Daoy (cell line): ENCODE measurements around the gene TIFAB. TPM values are rescaled to one million over a fixed set of nuclear protein-coding genes. Genes with fewer than 3 reads are reported as not detected.
"Not testable (repeated sequence)": the region's sequence is repeated elsewhere in the genome, so short reads cannot be mapped to it uniquely, and the experiment has no call there.

ENCODE experiments used
- DNase-seq: peaks from one replicate; pipeline ENCODE4 v3.0.0-alpha.2; 2015; ENCODE audit warnings: low read depth
- total RNA-seq: library from RNA; depleted of rRNA; stranded (reverse); fragments of >200 nt; shearing (Covaris generic); gene quantifications from 2 replicates; pipeline ENCODE4 v1.2.3, GENCODE V29; 2014; rRNA removed

The TIFAB gene, protein sequence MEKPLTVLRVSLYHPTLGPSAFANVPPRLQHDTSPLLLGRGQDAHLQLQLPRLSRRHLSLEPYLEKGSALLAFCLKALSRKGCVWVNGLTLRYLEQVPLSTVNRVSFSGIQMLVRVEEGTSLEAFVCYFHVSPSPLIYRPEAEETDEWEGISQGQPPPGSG
- not detected in 2 replicates for total RNA-seq

GRCh38 chr5:135452321-135453030, at the start of gene TIFAB:
TIFAB (minus strand) TSS chr5:135452351; CDS start chr5:135449939, 2,412 bp downstream.
- no peak for DNase-seq

- DNase-seq, result no peak
Observed at GRCh38 chr5:135498637-135498995, 46.5 kb upstream of the TIFAB start.

GRCh38 chr5:135497971-135498636, 46.0 kb upstream of the TIFAB start:
- DNase-seq, result no peak

DNA sequence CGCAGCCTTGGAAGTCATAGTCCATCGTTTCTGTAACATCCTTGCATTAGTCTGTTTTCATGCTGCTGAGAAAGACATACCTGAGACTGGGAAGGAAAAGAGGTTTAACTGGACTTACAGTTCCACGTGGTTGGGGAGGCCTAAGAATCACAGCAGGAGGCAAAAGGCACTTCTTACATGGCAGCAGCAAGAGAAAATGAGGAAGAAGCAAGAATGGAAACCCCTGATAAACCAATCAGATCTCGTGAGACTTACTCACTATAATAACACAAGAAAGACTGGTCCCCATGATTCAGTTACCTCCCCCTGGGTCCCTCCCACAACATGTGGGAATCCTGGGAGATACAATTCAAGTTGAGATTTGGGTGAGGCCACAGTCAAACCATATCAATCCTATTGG, 43.4 kb upstream of the TIFAB start:
- DNase-seq, result not testable (repeated sequence)

GRCh38 chr5:135494196-135494595, 42.0 kb upstream of the TIFAB start:
- DNase-seq, result no peak

DNA sequence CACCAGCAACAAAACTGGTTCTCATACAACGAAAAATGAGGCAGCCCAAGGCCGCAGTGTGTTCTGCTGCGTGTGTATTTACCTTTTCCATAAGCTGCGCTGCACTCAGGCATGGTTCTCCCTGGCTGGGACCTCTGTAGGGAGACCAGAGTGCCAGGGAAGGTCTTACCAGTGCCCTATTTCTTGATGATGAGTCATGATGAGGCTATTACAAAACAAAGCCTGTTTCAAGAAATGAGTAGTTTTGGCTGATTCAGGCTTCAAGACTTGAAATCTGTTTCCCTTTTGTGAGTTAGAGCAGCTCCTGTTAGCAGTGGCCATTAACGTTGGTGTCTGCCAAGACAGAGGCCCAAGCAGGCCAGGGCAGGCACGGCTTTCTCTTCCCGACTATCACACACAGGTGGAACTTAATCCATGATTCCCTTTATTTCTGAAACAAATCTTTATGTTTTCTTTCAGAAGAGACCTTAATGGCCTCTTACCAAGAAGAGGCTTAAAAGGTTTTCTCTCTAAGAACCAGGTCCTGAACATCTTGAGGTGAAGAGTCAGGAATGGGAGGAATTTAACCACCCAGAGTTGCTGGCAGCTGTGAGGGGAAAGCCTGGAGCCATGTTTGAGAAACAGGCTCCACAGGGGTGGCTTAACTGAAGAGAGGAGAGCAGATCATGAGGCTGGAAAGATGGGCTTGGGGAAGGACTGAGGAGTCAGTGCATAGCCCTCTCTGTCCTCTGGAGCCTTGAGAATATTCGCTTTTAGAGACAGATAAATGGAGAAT, 41.4 kb upstream of the TIFAB start:
- peak; percentile 82 for DNase-seq

GRCh38 chr5:135492319-135492626, 40.1 kb upstream of the TIFAB start:
- DNase-seq, result peak; percentile 24

GRCh38 chr5:135491552-135492318, 39.6 kb upstream of the TIFAB start:
- DNase-seq, result peak; percentile 66

- DNase-seq, result no peak
Observed at GRCh38 chr5:135491038-135491551, 38.9 kb upstream of the TIFAB start.

- no peak for DNase-seq
Observed at GRCh38 chr5:135490245-135491037, 38.3 kb upstream of the TIFAB start.

GRCh38 chr5:135489466-135490244, 37.5 kb upstream of the TIFAB start:
- DNase-seq, result no peak

DNA sequence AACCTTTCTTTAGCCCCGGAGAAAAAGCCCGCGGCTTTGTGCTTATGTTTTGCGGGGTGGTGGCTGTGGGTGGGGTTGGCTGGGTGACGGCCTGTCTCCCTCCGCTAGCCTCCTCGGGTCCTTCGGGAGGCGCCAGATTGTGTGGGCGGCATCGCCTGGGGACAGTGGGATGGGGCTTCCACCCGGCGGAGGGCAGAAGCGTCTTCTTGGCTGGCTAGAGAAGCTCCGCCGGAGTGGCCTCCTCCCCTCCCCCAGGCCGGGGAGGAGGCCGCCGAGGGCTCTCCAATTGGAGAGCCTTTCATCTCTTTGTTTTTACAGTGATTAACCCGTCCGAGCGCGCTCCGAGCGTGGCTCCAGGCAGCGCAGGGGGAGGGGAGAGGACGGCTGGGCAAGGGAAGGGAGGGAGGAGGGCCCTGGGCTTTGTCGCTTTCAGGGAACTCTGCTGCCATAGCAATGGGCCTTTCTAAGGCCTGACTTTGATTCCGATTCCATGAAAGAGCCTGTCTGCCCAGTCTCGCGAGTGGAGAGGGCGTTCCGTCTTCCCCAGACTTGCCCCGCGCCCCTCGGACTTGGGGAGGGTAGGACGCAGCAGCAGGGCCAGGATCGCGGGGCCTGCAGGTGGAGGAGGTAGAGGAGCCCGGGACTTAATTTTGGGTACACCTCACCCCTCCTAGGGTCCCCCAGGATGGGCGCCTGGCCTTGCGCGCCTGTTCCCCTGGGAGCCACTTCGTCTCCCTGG, 36.7 kb upstream of the TIFAB start:
- DNase-seq, result peak; percentile 89

- DNase-seq, result no peak
Observed at GRCh38 chr5:135487839-135488514, 35.8 kb upstream of the TIFAB start.

DNA sequence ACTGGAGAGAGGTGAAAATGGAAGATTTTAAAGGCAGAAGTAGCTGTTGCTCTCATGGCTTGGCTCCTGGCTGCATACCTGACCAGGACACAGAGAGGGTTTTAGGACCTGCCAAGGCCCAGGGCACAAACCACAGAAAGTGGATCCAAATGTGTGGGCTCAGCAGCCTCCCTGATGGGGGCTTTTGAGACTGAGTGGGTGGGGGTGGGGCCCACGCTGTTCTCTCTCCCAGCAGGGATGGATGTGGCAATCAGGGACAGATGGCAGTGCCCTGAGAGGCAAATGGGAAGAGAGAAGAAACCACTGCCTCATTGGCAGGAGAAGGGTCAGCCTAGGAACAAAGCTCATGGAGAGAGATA, 34.9 kb upstream of the TIFAB start:
- no peak for DNase-seq

DNA sequence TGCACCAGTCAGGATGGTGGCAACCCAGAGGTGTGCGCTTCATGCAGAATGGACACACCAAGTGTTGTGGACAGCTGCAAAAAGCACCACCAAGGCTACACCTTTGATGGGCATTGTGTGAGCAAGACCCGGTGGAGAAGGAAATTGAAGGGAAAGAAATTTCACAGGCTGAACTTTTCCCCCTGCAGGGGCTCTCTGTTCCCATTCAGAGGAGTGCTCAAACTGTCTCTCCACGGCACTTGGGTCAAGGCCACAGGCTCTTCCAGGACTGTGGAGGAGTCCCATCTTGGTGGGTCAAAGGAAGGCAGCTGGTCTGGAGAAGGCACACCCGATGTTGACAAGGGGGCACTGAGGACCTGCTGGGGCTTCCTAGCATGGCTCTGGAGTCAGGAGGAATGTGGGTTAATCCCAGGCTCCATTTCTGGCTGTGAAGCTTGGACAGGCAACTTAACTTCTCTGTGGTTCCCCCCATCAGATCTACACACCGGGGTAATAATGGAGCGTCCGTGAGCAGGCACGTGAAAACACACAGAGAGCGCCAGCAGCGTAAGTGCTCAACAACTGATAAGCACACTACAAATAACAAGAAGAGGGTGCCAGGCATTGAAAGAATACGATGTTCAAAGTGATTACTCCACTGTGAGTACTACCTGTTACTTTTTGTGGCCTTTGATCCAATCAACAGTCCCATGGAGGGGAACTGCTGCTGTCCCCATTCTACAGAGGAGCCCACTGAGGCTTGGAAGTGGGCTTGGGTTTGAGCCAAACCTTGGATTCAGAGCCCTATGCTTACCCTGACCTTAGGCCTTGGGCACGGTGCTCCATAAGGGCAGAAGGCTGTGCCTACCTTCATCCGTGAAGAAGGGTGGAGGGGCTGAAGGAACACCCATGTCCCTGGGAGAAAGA, 34.2 kb upstream of the TIFAB start:
- DNase-seq, result no peak

DNA sequence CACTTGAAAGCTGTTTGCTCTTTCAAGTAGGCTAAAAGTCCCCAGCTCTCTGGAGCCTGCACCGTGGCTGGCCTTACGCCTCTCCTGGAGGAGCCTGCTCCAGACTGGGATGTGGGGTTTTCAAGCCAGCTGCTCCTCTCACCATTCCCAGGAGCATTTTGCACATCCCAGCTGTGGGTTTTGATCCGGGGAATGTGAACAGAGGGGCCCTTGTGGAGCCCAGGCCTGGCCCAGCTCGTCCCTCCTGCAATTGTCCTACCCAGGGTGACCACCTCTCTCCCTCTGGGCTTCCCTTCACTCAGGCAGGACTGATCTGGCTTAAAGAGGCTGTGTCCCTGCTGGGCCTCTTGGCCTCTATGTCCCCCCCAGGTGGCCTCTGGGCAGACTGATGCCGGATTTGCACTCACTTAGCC, 32.5 kb upstream of the TIFAB start:
- no peak for DNase-seq

- no peak for DNase-seq
Observed at GRCh38 chr5:135483254-135483653, 31.1 kb upstream of the TIFAB start.
